Measurements from ENCODE around the gene ARHGAP28.

GRCh38 chr18:6752202-6752860 lies 22.8 kb downstream of the ARHGAP28 start:
- TF ChIP-seq, protein P1, sequence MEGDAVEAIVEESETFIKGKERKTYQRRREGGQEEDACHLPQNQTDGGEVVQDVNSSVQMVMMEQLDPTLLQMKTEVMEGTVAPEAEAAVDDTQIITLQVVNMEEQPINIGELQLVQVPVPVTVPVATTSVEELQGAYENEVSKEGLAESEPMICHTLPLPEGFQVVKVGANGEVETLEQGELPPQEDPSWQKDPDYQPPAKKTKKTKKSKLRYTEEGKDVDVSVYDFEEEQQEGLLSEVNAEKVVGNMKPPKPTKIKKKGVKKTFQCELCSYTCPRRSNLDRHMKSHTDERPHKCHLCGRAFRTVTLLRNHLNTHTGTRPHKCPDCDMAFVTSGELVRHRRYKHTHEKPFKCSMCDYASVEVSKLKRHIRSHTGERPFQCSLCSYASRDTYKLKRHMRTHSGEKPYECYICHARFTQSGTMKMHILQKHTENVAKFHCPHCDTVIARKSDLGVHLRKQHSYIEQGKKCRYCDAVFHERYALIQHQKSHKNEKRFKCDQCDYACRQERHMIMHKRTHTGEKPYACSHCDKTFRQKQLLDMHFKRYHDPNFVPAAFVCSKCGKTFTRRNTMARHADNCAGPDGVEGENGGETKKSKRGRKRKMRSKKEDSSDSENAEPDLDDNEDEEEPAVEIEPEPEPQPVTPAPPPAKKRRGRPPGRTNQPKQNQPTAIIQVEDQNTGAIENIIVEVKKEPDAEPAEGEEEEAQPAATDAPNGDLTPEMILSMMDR (IDR thresholded peaks at IDR 0.05) = no peak
- no peak for TF ChIP-seq POLR2A (IDR thresholded peaks at IDR 0.05)

All from body of pancreas (tissue), 4 donors.